Trophoblast cell (in vitro differentiated cells and primary cell): Measurements from ENCODE around the gene DNTTIP2.
"Not testable (repeated sequence)": the region's sequence is repeated elsewhere in the genome, so short reads cannot be mapped to it uniquely, and the experiment has no call there.

Source experiments
- DNase-seq, 2 donors: peaks; one replicate each; pipeline ENCODE4 v3.0.0-alpha.2; 2016
- H2AFZ ChIP-seq: 2 replicates; pipeline ENCODE4 v1.6.1; 2013; ENCODE audit warnings: low read length, moderate library complexity, mild to moderate bottlenecking; ENCODE audit not compliant: insufficient read depth, poor library complexity
- H2AK5ac ChIP-seq: 2 replicates; pipeline ENCODE4 v1.6.1; 2013; ENCODE audit warnings: mild to moderate bottlenecking, low read length
- H2BK120ac ChIP-seq: 2 replicates; pipeline ENCODE4 v1.6.1; 2013; ENCODE audit warnings: low read length, mild to moderate bottlenecking, moderate library complexity; ENCODE audit not compliant: insufficient read depth, poor library complexity
- H2BK12ac ChIP-seq: 2 replicates; pipeline ENCODE4 v1.6.1; 2013; ENCODE audit warnings: mild to moderate bottlenecking, low read length, moderate library complexity
- H2BK5ac ChIP-seq: 2 replicates; pipeline ENCODE4 v1.6.1; 2013; ENCODE audit warnings: low read length, low read depth, moderate library complexity, mild to moderate bottlenecking; ENCODE audit not compliant: poor library complexity
- H3K14ac ChIP-seq: 2 replicates; pipeline ENCODE4 v1.6.1; 2013; ENCODE audit warnings: mild to moderate bottlenecking, low read length
- H3K18ac ChIP-seq: 2 replicates; pipeline ENCODE4 v1.6.1; 2013; ENCODE audit warnings: mild to moderate bottlenecking, low read length
- H3K23ac ChIP-seq: 2 replicates; pipeline ENCODE4 v1.6.1; 2013; ENCODE audit warnings: low read length
- H3K27ac ChIP-seq: 2 replicates; pipeline ENCODE4 v1.5.1; 2013; ENCODE audit warnings: low read depth, mild to moderate bottlenecking, inconsistent platforms, low read length, moderate library complexity
- H3K27me3 ChIP-seq: 2 replicates; pipeline ENCODE4 v1.6.1; 2013; ENCODE audit warnings: inconsistent platforms, mild to moderate bottlenecking, low read length, moderate library complexity; ENCODE audit not compliant: insufficient read depth
- H3K36me3 ChIP-seq, 2 experiments: 1 replicate in 1 of 2; 2 replicates in 1 of 2; pipeline ENCODE4 v1.6.1; 2013; ENCODE audit warnings: low read length in 2 of 2, mild to moderate bottlenecking in 2 of 2, moderate library complexity in 1 of 2; ENCODE audit not compliant: insufficient read depth in 2 of 2, control insufficient read depth in 1 of 2
- H3K4ac ChIP-seq: 2 replicates; pipeline ENCODE4 v1.6.1; 2013; ENCODE audit warnings: low read depth, mild to moderate bottlenecking, low read length, moderate library complexity
- H3K4me1 ChIP-seq, 2 experiments: 1 replicate in 1 of 2; 2 replicates in 1 of 2; pipeline ENCODE4 v1.6.1; 2013; ENCODE audit warnings: low read length in 2 of 2, mild to moderate bottlenecking in 2 of 2, moderate library complexity in 1 of 2; ENCODE audit not compliant: insufficient read depth in 2 of 2, control insufficient read depth in 1 of 2
- H3K4me2 ChIP-seq: 2 replicates; pipeline ENCODE4 v1.6.1; 2013; ENCODE audit warnings: inconsistent platforms, mild to moderate bottlenecking, low read length, moderate library complexity
- H3K4me3 ChIP-seq: 2 replicates; pipeline ENCODE4 v1.5.1; 2013; ENCODE audit warnings: mild to moderate bottlenecking, low read depth, low read length, inconsistent platforms
- H3K79me1 ChIP-seq: one replicate; pipeline ENCODE4 v1.6.1; 2013; ENCODE audit warnings: low read length
- H3K79me2 ChIP-seq: 2 replicates; pipeline ENCODE4 v1.6.1; 2013; ENCODE audit warnings: low read length, mild to moderate bottlenecking; ENCODE audit not compliant: control insufficient read depth, insufficient read depth, poor library complexity
- H3K9ac ChIP-seq: 2 replicates; pipeline ENCODE4 v1.6.1; 2013; ENCODE audit warnings: mild to moderate bottlenecking, low read length
- H3K9me3 ChIP-seq: 2 replicates; pipeline ENCODE4 v1.6.1; 2013; ENCODE audit warnings: low read depth, mild to moderate bottlenecking, control low read depth, inconsistent platforms, low read length; ENCODE audit not compliant: insufficient read depth
- H4K12ac ChIP-seq: 2 replicates; pipeline ENCODE4 v1.6.1; 2013; ENCODE audit warnings: low read depth, mild to moderate bottlenecking, low read length, moderate library complexity
- H4K8ac ChIP-seq: 2 replicates; pipeline ENCODE4 v1.6.1; 2013; ENCODE audit warnings: low read depth, mild to moderate bottlenecking, low read length, moderate library complexity
- H4K91ac ChIP-seq: one replicate; pipeline ENCODE4 v1.6.1; 2013; ENCODE audit warnings: low read depth, mild to moderate bottlenecking, low read length, moderate library complexity
- WGBS: extraction: QIAGEN DNeasy Blood & Tissue Kit; methylation state at CpG from one replicate; pipeline ENCODE4 v1.1.7; 2013; ENCODE audit warnings: missing lambda C conversion rate; ENCODE audit not compliant: insufficient read length, insufficient coverage; ENCODE audit errors: extremely low coverage; 5-methylcytosine and 5-hydroxymethylcytosine counted together

The DNTTIP2 gene

GRCh38 chr1:93837961-93838360, 41.0 kb downstream of the DNTTIP2 start:
- H2AK5ac ChIP-seq = no peak overlapping the region
- peaks cover 0 to 1% of the 10 kb centered on the region in 2 experiments for H3K36me3 ChIP-seq
- H3K9ac ChIP-seq = no peak overlapping the region
- no peak overlapping the region for H2BK12ac ChIP-seq
- H4K8ac ChIP-seq = no peak overlapping the region
- no peak overlapping the region for H3K4ac ChIP-seq
- H3K4me1 ChIP-seq = no peaks in the 10 kb centered on the region
- no peak overlapping the region for H4K91ac ChIP-seq
- no peak overlapping the region for H3K4me3 ChIP-seq
- H2BK120ac ChIP-seq = no peak overlapping the region
- H3K14ac ChIP-seq = no peak overlapping the region
- no peak overlapping the region for H2AFZ ChIP-seq
- H3K27me3 ChIP-seq = no peaks in the 10 kb centered on the region
- no peak overlapping the region for H3K18ac ChIP-seq
- H3K4me2 ChIP-seq = no peak overlapping the region
- H3K23ac ChIP-seq = no peak overlapping the region
- no peak overlapping the region for H3K27ac ChIP-seq
- no peaks in the 10 kb centered on the region for H3K79me2 ChIP-seq
- no peaks in the 10 kb centered on the region for H3K79me1 ChIP-seq
- no CpG with 5 or more reads among the region's 3 CpGs for WGBS
- H3K9me3 ChIP-seq = no peaks in the 10 kb centered on the region
- no peak for DNase-seq
- no peak overlapping the region for H2BK5ac ChIP-seq
- H4K12ac ChIP-seq = no peak overlapping the region

DNA sequence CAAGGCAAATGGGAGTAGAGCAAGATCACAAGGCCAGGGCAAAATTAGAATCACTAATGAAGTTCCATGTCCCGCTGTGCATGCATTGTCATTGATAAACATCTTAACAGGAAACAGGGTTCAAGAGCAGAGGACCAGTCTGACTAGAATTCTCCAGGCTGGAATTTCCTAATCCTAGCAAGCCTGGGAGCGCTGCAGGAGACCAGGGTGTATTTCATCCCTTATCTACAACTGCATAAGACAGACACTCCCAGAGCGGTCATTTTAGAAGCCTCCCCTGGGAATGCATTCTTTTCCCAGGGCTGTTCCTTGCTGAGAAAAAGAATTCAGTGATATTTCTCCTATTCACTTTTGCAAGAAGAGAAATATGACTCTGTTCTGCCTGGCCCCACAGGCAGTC, 45.7 kb downstream of the DNTTIP2 start:
- not testable (repeated sequence) for H2AK5ac ChIP-seq, H3K4me1 ChIP-seq, H4K8ac ChIP-seq, H3K36me3 ChIP-seq, H3K4ac ChIP-seq, H3K9ac ChIP-seq, H2AFZ ChIP-seq, H3K79me1 ChIP-seq, H3K27me3 ChIP-seq, H3K79me2 ChIP-seq, H2BK120ac ChIP-seq, H3K4me2 ChIP-seq, H3K9me3 ChIP-seq, H3K14ac ChIP-seq, H4K12ac ChIP-seq, H3K18ac ChIP-seq, H2BK12ac ChIP-seq, H3K27ac ChIP-seq, H4K91ac ChIP-seq, H2BK5ac ChIP-seq, H3K23ac ChIP-seq, H3K4me3 ChIP-seq
- no CpG with 5 or more reads among the region's 3 CpGs for WGBS
- DNase-seq = peak; percentile 41 to 77

GRCh38 chr1:93829061-93829460, 49.9 kb downstream of the DNTTIP2 start:
- Histone ChIP-seq H3K4me1 (peaks cover 20 to 28% of the 10 kb centered on the region in 2 experiments), H3K4me3 (no peak overlapping the region), H3K27ac (peak overlapping the region; percentile 78), H3K9ac (no peak overlapping the region), H3K36me3 (peaks cover 6 to 7% of the 10 kb centered on the region in 2 experiments), H3K23ac (no peak overlapping the region), H4K8ac (peak overlapping the region; percentile 32), H3K79me1 (peaks cover 24% of the 10 kb centered on the region), H4K91ac (peak overlapping the region; percentile 77), H2BK120ac (peak overlapping the region; percentile 74), H3K4ac (peak overlapping the region; percentile 24), H3K79me2 (no peaks in the 10 kb centered on the region), H3K14ac (peak overlapping the region; percentile 68), H4K12ac (no peak overlapping the region), H3K9me3 (peaks cover 6% of the 10 kb centered on the region), H2BK5ac (peak overlapping the region; percentile 37), H3K27me3 (no peaks in the 10 kb centered on the region), H2AK5ac (peak overlapping the region; percentile 26), H2AFZ (no peak overlapping the region), H2BK12ac (peak overlapping the region; percentile 41), H3K18ac (peak overlapping the region; percentile 39), H3K4me2 (no peak overlapping the region)
- no peak for DNase-seq
- WGBS = no CpG with 5 or more reads among the region's 4 CpGs

DNA sequence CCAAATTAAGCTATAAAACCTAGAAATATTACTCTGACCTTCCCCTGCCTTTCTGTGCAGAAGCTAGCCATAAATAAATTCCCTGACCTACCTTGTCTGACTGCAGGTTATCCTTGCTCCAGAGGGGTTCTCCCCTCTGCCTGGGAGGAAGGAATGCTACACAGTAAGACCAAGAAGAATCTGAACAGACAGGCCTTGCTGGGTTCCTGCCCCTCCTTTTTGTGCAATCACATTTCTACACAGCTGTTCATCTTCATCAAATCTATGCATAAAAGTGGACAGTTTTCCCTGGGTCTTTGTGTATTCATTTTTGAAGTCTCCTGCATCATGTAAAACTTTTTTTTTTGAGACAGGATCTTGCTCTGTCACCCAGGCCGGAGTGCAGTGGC, 50.6 kb downstream of the DNTTIP2 start:
- Histone ChIP-seq H3K23ac (no peak overlapping the region), H3K36me3 (peaks cover 6 to 7% of the 10 kb centered on the region in 2 experiments), H2AK5ac (no peak overlapping the region), H3K9me3 (peaks cover 6% of the 10 kb centered on the region), H3K4me3 (no peak overlapping the region), H3K4ac (no peak overlapping the region), H4K12ac (no peak overlapping the region), H4K91ac (peak overlapping the region; percentile 95), H3K79me1 (peaks cover 24% of the 10 kb centered on the region), H2BK5ac (peak overlapping the region; percentile 92), H3K79me2 (no peaks in the 10 kb centered on the region), H3K27me3 (no peaks in the 10 kb centered on the region), H4K8ac (no peak overlapping the region), H2BK120ac (peak overlapping the region; percentile 92), H3K18ac (no peak overlapping the region), H2AFZ (no peak overlapping the region), H2BK12ac (peak overlapping the region; percentile 41), H3K4me2 (peak overlapping the region; percentile 51), H3K14ac (peak overlapping the region; percentile 36), H3K27ac (peak overlapping the region; percentile 87), H3K4me1 (peaks cover 20 to 28% of the 10 kb centered on the region in 2 experiments), H3K9ac (no peak overlapping the region)
- WGBS = no CpG with 5 or more reads among the region's 1 CpG
- DNase-seq = peak; percentile 93 to 96
